ENCODE results near the gene CTBP2.

DNA sequence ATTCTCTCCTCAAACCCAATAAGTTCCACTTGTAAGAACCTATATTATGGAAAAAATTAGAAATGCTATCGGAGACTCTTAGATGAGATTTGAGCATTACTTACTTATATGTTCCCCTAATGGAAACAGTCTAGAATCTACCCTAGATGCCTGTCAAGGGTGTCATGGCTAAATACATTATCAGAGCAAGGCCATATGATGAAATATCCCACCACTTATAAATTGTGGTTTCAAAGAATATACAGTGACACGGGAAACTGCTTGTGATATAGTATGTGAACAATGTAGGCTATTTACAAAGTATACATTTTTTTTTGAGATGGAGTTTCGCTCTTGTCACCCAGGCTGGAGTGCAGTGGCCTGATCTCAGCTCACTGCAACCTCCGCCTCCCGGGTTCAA, 46.3 kb upstream of the CTBP2 start:
- TF ChIP-seq FOXM1 (IDR thresholded peaks at IDR 0.05; ENCODE audit: borderline replicate concordance), result no peak
- TF ChIP-seq BHLHE40 (IDR thresholded peaks at IDR 0.05; ENCODE audit: borderline replicate concordance), result no peak
- TF ChIP-seq CTBP1 (IDR thresholded peaks at IDR 0.05; ENCODE audit: borderline replicate concordance), result no peak
- no peak for TF ChIP-seq ELF4 (IDR thresholded peaks at IDR 0.05)
- TF ChIP-seq ARNT (IDR thresholded peaks at IDR 0.05), result no peak
- no peak for TF ChIP-seq FOXA1 (IDR thresholded peaks at IDR 0.05)
- no peak for TF ChIP-seq NFRKB (IDR thresholded peaks at IDR 0.05)
- no peak for TF ChIP-seq SUZ12 (IDR thresholded peaks at IDR 0.05)
- no peak for TF ChIP-seq TARDBP (IDR thresholded peaks at IDR 0.05)
- TF ChIP-seq LEF1 (IDR thresholded peaks at IDR 0.05; ENCODE audit: borderline replicate concordance), result no peak
